GM12865 (cell line): ENCODE results near the gene WNT9B.

Source experiments
- DNase-seq: peaks from one replicate; pipeline ENCODE4 v3.0.0; 2010; ENCODE audit warnings: low read depth
- H3K4me3 ChIP-seq: 2 replicates; pipeline ENCODE4 v1.5.1; 2011; ENCODE audit warnings: mild to moderate bottlenecking, low read depth, low read length, control low read depth
- CTCF ChIP-seq: IDR thresholded peaks from 2 replicates; pipeline ENCODE4 v1.5.1; 2011; ENCODE audit warnings: low read length, control low read depth, low read depth, inconsistent platforms; ENCODE audit not compliant: insufficient read depth; ENCODE audit errors: missing control alignments

WNT9B gene

DNA sequence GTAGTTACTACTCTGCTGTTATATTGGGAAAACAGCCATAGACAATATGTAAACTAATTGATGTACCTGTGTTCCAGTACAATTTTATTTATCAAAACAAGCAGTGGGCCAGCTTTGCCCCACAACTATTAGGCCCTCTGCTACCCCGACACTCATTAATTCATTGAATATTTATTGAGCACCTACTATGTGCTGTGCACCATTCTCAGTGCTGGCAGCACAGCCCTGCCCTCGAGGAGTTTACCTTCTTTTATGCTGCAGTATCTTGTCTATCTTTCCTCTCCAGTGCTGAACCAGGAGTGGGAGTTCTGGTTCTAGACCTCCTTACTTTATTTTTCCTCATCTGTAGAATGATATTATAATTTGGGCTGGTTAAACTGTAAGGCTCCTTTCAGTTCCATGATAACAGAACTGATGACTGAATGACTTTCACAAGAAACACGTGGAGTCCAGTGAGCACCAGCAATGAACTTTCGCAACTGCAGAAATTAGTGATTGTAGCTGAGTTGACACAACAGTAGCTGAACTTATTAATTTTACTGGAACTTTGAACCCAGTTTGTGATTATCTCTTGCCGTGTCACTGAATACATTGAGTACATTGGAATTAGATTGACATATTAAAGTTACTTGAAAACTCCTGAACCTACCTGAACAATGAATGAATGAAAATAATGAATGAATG, 73.9 kb downstream of the WNT9B start:
- DNase-seq = no peak
- no peak overlapping the region for H3K4me3 ChIP-seq
- TF ChIP-seq CTCF = no peak

GRCh38 chr17:46928467-46929261, 77.3 kb downstream of the WNT9B start:
- no peak for TF ChIP-seq CTCF
- no peak for DNase-seq
- no peak overlapping the region for H3K4me3 ChIP-seq

GRCh38 chr17:46929413-46929812, 78.0 kb downstream of the WNT9B start:
- DNase-seq = no peak
- H3K4me3 ChIP-seq = no peak overlapping the region
- TF ChIP-seq CTCF = no peak

DNA sequence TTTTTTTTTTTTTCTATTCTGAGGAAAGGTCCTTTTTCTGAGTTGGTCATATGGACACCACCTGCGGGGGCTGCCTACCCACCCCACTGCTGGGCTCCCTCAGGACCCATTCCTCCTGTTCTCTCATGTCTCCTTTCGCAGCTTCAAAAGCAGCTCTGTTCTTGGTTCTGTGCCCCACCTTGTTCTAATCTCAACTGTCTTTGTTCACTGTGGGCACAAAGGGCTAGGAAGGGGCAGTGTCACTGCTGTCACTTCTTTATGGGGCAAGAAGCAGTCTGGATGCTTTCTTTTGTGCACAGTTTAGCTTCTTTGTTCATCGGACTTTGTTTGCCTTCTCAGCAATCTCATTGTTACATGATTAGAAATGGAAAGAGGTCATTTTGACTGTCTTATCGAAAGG, 78.7 kb downstream of the WNT9B start:
- DNase-seq = no peak
- H3K4me3 ChIP-seq = no peak overlapping the region
- no peak for TF ChIP-seq CTCF

DNA sequence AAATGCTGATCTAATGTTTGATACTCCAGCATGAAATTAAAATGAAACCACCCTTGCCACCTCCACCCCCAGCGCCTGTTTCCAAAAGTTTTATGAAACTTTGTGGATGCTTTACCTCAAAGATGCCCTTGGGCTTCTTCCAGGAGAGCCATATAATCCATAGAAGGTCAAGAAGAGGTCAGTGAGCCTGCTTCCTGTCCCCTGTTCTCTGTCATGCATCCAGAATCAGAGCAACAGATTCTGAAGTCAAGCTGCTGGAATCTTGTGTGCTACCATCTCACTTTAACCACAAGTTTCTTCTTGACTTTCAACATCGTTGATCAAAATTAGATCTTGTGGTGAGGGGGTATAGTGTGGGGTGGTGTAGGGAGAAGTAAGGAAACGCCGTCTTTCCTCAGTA, 80.2 kb downstream of the WNT9B start:
- TF ChIP-seq CTCF = no peak
- H3K4me3 ChIP-seq = no peak overlapping the region
- no peak for DNase-seq

- DNase-seq = no peak
- no peak for TF ChIP-seq CTCF
- no peak overlapping the region for H3K4me3 ChIP-seq
Observed at GRCh38 chr17:46935658-46936266, 84.4 kb downstream of the WNT9B start.
